NOMO-1 (cell line): ENCODE measurements around the gene HNRNPC.
"Not testable (repeated sequence)": the region's sequence is repeated elsewhere in the genome, so short reads cannot be mapped to it uniquely, and the experiment has no call there.

Source experiments
- DNase-seq, 2 experiments: peaks; one replicate each; lab custom pipeline; 2025; ENCODE audit not compliant: unreplicated experiment in 2 of 2; lab: John Stamatoyannopoulos, UW

The HNRNPC gene

GRCh38 chr14:21215130-21215878 is 53.9 kb downstream of the HNRNPC start:
- no peak for DNase-seq

DNA sequence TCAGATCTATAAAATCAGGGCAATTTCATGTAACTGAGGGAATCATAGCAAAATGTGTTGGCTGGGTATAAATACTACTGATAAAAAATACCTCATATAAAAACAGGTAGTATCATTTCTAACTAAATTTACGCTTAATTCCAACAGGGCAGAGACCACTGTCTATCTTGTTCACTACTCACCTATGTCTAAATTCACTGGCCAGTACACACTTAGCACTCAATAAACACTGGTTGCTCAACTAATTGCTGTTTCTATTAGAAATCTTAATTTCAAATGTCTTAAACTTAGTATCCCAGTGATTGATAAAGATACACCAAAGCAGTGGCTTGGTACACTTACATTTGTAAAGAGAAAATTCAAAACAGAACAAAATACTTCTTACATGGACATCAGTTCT is 55.6 kb downstream of the HNRNPC start:
- no peak for DNase-seq

DNA sequence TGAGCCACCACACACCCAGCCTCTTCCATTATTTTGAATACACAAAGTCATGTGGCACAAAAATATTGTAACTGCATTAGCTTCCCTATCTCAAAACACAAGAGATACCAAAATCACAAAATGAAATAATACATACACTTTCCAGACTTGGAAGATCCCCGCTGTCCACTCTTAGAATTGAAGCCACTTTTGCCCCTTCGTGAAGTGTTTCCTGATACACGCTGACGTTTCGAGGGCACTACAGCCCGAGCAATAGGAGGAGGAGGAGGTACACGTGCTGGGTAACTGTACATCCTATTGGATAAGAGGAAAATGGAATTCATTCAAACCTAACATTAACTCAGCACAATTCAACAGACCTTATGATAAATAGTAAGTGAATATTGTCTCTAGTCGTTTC is 56.4 kb downstream of the HNRNPC start:
- not testable (repeated sequence) for DNase-seq

GRCh38 chr14:21211509-21211908 is 57.7 kb downstream of the HNRNPC start:
- DNase-seq = no peak

DNA sequence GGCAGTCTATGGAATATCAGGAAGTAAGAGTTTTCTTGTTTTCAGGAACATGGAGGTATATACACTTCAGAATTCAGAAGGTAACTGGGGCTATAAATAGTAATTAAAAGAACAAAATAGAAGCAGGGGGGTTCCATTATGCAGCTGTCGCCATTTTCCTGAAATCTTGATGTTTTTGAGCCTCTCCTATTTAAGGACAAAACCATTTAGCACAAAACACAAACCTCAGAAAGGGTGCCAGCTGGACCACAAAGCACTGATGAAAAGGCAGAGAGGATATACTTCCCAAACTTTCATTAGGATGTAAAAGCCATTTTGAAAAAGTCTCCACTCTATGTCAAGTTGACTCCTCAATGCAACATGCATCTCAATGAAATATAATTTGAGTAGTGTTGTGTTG is 59.2 kb downstream of the HNRNPC start:
- DNase-seq = no peak

DNA sequence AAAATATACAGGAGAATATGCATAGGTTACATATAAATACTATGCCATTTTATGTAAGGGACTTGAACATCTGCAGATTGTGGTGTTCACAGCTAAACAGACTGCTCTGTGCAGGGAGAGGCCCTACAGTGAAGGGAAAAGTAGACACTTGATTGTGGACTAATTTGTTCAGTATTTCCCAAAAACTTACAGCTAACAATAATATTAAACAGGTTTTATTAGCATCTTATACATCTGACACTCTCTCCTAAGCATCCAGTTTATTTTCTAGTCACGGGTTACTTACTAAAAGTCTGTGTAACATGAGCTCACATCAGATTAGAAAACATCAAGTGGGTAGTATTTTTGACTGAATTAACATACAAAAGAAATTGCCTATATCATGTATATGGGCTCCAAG is 60.1 kb downstream of the HNRNPC start:
- DNase-seq = no peak

- DNase-seq = no peak
These were observed 60.7 kb downstream of the HNRNPC start for GRCh38 chr14:21208554-21208953.

- no peak for DNase-seq
These were observed 62.2 kb downstream of the HNRNPC start for GRCh38 chr14:21206753-21207684.

GRCh38 chr14:21205678-21206581 is 63.3 kb downstream of the HNRNPC start:
- no peak for DNase-seq

DNA sequence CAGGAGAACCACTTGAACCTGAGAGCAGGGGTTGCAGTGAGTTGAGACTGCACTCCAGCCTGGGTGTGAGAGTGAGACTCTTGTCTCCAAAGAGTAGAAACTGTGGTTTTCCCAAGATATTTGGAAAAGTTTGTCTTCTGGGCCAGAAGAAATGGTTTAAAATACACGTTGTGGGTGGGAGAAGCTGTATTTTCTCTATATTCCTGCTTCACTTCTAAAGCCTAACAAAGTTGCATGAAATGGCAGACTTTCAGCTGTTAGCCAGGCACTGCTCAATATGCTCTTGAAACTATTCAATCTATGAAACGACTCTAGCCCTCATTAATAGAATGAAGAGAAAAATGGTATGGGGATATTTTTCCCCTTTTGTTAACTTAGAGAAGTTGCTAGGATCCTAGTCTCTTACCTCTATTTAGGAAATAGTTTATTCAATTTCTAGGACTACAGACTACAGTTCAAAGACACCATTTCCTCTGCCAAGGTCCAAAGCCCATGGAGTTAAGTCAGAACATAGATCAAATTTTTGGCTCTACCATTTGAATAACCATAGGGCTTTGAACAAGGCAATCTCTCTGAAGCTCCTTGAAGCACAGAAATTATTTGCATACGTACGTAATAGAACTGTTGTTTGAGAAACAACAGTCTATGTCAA is 64.1 kb downstream of the HNRNPC start:
- no peak for DNase-seq

DNA sequence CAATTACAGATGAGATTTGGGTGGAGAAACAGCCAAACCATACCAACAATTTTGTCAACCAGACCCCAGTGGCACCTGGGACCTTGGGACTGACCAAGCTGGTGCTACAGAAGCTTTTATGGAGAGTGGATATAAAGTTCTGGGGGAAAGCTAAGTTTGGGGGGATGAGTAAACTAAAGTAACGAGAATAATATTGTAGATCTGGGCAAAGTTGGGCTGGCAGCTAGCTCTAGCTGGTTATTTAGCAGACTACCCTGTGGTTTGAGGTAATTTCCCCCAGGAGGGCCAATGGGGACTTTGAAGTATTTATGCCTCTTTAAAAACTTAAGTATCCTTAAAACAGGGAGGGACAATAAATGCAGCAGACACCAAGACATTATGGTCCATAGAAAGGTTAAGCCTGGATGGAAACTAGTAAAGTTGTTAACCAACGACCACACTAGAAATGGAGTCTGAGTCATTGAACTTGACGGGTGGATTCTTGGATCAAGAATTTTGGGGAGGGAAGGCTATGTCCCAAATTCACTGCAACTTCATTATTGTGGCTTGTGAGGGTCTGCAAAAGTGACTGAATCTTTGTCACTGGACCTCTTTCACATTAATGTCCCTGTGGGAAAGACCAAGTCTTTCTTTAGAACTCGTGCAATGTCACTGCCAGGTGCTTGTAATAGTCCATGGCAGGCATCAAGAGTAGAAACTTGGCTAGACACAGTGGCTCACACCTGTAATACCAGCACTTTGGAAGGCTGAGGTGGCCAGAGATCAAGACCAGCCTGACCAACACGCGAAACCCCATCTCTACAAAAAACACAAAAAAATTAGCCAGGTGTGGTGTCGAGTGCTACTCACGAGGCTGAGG is 64.8 kb downstream of the HNRNPC start:
- DNase-seq = no peak

DNA sequence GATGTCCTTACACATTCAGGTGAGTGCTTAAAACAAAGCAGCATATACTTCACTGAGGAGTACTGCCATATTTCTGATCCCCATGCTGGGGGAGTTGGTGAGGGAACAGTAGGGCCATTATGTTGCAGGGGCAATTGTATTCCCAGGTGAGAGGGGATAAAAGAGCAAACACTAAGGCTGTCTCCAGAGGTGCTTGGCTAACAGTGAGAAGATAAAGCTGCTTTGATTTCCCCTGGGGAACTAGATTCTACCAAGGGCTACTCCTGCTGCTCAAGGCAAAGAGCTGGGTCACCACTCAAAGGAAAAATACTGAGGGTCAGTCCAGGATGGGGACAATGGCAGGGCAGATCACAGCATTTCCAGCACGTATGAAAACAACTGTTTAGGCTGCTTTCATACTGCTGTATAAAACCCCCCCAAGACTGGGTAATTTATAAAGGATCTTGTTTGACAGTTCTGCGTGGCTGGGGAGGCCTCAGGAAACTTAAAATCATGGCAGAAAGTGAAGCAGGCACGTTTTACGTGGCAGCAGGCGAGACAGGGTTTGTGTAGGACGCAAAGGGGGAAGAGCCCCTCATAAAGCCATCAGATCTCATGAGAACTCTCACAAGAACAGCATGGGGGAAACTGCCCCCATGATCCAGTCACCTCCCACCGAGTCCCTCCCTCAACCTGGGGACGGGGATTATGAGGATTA is 65.6 kb downstream of the HNRNPC start:
- DNase-seq = no peak

- peak in 1 of 2 experiments; percentile 44 for DNase-seq
These were observed 66.5 kb downstream of the HNRNPC start for GRCh38 chr14:21202463-21203358.

- DNase-seq = no peak
These were observed 67.3 kb downstream of the HNRNPC start for GRCh38 chr14:21201732-21202462.

DNA sequence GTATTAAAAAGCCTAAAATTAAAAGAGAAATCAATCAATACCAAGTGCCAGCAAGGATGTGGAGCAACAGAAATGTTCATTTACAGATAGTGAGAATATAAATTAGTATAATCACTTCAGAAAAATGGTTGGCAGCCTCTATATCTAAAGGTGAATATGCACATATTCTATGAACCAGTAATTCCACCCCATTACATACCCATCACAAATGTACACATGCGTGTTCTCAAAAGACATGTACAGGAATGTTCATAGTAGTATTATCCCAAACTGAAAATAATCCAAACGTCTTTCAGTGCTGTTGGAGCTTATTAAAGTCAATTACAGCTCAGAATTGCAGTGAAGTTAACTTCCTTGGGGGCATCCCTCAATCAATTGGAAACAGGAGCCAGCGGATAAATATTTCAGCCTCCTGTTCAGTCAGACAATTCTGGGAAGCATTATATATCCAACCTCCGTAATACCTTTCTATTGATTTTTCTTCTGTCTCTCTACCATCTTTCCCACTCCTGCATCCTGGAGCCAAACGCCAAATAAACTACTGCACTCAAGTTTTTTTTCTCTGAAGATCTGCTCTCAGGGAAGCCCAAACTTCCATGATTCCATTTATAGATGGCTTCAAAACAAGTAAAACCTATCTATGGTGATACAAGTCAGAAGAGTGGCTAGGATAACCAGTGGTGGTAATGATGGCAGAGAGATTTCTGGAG is 68.3 kb downstream of the HNRNPC start:
- DNase-seq = no peak
